Skeletal muscle cell (primary cell): ENCODE measurements around the gene RTP5.
A peak's percentile ranks its signal among the peaks of the same experiment; 100 is the strongest.

ENCODE experiments used
- DNase-seq: peaks from one replicate; pipeline ENCODE4 v3.0.0-alpha.2; 2010; ENCODE audit warnings: low read depth
- H3K4me3 ChIP-seq: 2 replicates; pipeline ENCODE4 v1.5.1; 2011; ENCODE audit warnings: low read depth, mild to moderate bottlenecking, control low read depth, low read length, moderate library complexity

Gene RTP5

DNA sequence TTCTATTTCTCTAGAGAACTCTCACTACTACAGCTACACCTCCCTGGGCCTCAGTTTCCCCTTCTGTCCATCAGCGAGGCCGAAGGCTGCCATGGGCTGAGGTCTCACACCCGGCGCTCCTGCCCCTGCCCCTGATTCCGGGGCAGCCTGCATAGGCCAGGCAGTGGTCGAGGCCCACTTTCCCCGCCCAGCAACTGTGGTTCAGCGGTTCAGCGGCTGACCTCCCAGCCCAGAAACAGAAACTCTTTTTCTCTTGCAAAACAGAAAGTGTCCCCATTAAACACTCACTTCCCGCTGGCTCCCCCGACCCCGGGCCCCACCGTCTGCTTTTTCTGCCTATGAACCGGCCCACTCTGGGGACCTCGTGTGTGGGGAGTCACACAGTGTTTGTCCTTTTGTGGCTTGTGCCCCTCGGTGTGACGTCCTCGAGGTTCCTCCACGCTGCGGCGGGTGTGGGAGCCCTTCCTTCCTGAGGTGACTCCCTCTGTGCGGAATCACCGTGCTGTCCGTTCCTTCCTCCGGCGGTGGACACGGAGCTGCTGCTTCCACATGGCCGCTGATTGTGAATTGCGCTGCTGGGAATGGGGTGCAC lies 26.8 kb upstream of the RTP5 start:
- H3K4me3 ChIP-seq: no peak overlapping the region
- DNase-seq: no peak

DNA sequence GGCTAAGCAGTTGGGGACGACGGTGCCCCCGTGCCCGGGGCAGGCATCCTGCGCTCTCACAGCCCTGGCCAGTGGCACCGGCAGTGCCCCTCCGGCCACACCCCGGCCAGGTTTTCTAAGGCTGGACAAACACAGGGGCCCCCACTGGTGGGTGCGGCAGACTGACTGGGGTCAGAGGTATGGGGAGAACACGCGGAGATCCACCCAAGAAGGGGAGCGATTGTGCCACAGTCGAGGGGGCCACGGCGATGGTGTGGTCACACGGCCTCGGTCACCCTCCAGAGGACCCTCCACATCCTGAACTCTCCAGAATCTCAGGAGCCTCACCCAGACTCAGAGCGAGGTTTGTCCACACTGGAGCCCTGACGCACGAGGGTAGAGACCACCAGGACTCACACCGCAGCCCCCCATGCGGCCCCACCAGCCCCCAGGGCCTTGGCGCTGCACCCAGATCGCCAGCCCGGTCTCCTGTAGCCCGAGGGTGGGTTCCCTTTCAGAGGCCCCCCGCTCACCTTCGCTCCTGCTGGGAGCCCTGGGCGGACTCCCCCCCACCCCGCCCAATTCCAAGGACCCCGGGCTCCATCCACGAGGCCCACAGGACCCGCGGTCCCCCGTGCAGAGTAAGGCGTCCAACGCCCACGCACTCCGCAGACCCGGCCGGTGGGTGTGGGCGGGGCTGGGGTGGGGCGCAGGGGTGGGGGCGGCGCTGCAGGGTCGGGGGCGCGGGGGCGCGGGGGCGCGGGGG lies 26.0 kb upstream of the RTP5 start:
- no peak overlapping the region for H3K4me3 ChIP-seq
- no peak for DNase-seq

DNA sequence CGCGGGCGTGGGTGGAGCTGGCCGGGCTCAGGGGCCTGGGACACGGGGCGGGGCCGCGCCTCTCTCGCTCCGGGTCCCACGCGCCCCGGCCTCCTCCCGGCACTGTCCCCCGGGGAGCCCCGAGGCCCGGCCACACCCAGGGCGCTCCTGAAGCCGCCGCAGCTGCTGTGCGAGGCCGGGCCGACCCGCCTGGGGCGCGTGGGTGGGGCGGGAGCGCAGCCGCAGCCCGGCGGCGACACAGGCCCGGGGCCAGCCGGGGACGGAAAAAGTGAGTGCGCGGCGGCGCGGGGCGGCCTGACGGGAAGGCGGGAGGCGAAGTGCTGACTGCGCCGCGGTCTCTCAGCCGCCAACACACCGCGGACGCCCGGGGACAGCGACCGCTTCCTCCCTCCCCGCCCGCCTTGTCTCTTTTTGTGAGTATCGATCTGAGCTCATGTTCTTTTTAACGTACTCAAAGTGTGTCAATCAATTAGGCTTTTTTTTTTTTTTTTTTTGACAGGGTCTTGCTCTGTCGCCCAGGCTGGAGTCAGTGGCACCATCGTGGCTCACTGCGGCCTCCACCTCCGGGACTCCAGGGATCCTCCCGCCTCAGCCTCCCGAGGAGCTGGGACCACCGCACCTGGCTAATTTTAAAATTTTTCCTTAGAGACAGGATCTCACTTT lies 25.3 kb upstream of the RTP5 start:
- no peak for DNase-seq
- peak overlapping the region; percentile 36 for H3K4me3 ChIP-seq

DNA sequence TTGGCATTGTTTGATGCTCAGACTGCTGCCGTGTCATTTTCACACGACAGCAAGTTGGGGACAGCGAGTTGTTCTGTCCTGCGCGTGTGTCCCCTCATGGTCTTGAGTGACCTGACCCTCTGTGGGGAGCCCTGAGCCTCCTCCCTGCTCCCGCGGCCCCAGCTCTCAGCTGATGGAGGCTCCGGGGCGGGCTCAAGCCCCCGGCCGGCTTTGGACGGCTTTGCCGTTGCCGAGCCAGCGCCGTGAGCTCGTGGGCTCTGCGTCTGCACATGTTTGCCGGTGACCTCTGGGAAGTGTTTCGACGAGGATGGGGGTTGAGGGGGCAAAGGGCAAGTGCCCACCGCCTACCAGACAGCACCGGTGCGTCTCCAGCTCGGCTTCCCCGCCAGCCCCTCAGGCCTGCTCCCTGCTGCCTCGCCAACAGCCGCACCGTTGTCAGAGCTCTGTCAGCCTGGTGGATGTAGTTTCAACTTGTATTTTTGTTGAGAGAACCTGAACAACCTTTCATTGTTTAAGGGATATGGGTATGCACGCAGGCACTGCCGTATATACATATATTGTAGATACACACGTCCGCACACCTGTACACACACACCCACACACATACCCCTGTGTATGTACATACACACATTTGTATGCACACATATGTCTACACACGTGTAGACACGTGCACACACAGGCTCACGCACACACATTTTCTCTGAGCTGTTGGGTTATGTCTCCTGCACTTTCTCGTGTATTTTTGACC lies 24.5 kb upstream of the RTP5 start:
- H3K4me3 ChIP-seq: peak overlapping the region; percentile 36

DNA sequence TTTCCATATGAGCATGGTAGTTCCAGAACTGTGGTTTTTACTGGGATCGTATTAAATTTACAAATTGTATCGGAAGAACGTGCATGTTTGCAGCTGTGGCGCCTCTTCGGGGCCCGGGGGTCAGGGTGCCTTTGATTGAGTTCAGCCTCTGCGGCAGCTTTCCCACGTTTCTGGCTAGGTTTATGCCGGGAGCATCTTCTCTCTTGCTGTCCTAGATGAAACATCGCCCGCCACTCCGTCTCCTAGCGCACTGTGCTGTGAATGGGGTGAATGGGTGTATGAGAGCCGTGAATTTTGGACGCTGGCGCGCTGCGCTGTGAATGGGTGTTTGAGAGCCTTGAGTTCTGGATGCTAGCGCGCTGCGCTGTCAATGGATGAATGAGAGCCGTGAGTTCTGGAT lies 23.1 kb upstream of the RTP5 start:
- no peak for DNase-seq
- no peak overlapping the region for H3K4me3 ChIP-seq

More for the DNA sequence above, 24.5 kb upstream of the RTP5 start:
- DNase-seq: no peak

DNA sequence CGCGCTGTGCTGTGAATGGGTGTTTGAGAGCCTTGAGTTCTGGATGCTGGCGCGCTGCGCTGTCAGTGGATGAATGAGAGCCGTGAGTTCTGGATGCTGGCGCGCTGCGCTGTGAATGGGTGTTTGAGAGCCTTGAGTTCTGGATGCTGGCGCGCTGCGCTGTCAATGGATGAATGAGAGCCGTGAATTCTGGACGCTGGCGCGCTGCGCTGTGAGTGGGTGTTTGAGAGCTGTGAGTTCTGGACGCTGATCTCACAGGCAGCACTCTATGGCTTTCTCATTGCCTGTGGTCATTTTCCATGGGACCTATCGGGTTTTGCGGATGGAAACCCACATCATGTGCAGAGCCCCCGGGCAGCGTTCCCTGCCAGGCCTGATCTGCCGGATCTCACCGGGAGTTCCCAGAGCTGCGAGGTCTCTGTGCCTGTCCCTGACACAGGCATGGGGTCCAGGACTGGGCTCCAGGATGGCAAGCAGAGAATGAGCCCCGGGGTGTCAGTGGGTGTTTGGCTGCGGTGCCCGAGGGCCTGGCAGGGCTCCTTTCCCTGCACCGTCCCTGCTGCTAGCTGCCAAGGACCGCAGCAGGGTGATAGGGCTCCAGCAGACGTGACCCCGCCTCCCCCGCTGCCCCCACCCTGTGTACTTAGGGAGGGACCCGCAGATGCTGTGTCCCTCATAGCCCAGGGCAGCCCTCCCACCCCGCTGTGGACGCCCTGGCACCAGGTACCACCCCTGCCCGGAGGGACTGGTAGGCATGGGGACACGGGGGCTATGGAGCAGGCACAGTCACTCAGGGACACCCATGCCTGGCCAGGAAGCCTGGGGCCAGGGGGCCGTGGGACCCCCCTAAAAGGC lies 20.5 kb upstream of the RTP5 start:
- no peak overlapping the region for H3K4me3 ChIP-seq
- no peak for DNase-seq

DNA sequence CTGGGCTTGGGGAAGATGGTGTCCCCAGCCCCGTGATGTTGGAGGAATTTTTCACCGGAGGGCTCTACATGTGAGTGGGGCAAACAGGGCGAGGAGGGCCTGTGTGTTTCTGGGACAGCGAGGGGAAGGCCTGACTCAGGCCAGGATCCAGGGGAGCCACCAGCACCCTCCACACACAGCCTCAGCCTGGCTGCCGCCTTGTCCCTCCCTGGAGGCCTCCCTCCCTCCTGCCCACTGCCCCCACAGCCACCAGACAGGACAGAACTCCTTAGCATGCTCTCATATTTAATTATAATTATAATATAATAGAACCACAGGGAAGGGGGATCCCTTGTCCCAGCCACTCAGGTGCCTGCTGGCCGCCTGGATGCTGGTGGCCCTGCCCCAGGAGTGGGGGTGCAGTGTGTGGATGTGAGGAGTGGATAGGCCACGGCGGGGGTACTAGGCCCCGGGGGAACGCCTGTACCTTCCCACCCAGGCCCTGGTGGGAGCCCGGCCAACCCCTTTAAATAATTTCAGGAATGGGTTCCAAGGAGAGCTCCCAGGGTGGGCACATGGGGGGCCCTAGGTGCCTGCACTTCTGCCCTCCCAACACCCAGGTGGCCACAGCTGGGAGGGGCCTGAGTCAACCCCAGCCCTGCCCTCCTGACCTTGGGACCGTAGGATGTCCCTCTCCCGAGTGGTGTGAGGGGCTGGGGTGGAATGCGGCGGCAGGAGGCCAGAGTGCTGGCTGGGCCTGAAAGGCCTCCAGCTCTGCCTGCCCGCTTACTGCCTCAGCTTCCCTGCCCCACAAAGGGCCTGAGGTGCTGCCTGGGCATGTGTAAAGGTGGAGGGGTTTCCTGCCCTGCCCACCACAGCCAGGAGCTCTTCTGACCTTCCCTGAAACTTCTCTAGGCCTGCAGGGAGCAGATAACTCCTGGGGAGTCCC lies 19.6 kb upstream of the RTP5 start:
- H3K4me3 ChIP-seq: no peak overlapping the region
- no peak for DNase-seq

DNA sequence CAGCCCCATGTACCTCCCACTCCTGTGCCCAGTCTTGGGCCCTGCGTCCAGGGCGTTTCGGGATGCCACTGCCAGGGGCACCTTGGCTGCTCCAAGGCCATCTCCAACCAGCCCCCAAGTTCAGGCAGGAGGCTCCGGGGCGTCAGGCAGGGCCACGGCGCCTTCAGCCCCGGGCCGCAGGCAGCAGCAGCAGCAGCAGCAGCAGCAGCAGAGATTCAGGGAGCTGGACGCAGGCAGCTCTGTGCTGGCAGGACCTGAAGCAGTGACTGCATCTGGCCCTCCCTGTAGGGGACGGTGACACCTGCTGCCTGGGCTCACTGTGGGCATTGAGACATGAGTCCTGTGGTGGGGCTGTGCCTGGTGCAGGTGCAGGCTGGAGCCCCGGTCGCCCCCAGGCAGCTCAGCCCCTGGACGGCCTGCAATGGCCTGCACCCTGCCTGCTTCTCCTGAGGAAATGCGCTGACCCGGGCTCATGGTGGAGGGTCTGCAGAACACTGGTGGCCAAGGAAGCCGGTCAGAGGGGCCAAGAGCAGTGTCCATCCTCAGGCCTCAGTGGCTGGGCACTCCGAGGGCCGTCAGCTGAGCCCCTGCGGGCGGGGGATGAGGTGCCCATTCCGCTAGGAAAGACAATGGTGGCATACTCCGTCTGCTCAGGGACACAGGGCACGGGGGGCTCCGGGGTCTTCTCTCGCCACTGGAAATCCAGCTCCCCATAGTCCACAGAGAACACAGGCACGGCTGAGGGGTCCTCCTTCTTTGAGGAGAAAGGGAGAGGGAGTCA lies 18.8 kb upstream of the RTP5 start:
- H3K4me3 ChIP-seq: no peak overlapping the region
- no peak for DNase-seq

DNA sequence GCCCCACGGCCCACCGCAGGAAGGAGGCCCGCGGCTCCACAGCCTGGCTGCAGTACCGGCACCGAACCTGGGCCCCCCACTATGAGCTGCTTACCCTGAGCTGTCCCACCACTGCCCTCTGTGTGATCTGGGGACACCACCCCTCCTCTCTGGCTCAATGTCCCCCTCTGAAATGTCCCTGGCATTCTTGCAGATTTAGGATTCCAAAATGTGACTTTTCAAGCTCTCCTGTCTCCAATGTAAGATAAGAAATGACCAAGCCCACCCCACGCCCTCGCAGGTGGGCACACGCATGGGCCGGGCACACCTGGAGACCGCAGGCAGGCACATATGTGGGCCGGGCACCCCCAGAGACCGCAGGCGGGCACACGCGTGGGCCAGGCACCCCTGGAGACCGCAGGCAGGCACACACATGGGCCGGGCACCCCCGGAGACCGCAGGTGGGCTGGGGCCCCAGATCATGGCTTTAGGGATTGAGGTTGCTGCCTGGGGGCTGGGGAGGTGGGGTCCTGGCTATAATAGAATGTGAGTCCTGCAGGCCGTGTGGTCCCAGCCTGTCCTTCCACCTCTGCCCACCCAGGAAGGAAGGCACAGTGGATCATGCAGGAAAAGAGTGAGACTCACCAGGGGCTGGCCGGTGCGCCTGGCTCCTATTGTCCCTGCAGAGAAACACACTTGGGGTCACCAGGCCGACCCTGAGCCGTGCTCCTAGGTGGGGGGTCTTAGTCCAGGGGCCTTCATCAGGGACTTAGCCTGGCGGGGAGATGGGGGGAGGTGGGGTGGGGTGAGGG lies 18.0 kb upstream of the RTP5 start:
- DNase-seq: no peak
- H3K4me3 ChIP-seq: no peak overlapping the region

DNA sequence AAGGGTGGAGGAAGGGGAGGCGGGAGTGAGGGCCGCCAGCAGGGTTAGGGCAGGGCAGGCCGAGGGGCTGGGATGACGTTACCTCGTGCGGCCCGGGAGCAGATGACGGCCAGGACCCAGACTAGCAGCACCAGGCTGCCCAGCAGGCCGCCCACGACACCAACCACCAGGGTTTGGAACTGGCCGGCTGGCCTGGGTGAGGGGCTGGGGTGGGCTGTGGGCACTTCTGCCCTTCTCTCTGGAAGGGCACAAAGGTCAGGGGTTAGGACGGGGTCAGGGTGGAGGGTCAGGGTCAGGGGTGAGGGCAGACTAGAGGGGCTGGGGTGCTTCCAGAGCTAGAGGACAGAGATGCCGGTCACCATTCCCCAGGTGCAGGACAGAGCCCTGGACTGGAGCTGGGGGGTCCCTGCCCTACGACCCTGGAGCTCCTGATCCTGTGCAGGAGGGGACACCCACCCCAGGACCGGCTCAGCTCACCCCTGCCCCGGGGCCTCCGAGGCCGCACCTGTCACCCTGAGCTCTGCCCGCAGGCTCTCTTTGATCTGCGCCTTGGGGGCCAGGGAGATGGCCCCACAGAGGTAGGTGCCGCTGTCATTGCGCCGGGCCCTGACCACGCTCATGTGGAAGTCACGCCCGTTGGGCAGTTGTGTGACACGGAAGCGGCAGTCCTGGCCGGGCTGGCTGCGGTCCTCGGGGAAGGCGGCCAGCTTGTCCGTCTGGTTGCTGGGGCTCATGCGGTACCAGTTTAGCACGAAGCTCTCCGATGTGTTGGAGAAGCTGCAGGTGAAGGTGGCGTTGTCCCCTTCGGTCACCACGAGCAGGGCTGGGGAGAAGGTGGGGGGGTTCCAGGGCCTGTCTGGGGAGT lies 17.2 kb upstream of the RTP5 start:
- H3K4me3 ChIP-seq: no peak overlapping the region
- no peak for DNase-seq

DNA sequence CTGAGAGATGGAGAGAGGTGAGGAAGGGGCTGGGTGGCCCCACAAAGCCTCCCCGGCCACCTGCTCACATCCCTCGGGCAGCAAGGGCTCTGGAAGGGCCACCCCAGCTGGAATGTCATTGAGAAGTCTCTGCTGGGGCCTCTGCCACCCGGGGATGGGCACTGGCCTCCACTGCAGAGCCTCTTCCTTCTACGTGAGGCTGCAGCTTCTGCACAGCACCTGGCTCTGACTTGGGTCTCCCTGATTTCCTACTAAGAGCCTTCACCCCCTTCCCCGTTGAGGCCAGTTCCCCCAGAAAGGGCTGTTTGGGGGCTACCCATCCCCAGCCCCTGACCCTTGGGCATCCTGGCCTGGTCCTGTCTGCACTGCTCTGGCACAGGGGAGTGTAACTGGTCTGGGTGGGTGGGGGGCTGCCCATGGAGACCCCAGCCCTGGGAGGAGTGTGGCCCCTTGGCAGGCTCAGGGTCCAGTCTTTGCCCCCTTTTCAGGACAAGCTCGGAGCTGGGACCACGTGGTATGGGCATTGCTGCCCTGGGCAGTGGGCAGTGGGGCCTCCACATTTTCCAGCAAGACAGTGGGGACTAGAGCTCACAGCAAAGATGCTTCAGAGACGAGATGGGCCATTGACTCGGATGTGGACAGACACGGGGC lies 16.4 kb upstream of the RTP5 start:
- H3K4me3 ChIP-seq: no peak overlapping the region
- DNase-seq: no peak

DNA sequence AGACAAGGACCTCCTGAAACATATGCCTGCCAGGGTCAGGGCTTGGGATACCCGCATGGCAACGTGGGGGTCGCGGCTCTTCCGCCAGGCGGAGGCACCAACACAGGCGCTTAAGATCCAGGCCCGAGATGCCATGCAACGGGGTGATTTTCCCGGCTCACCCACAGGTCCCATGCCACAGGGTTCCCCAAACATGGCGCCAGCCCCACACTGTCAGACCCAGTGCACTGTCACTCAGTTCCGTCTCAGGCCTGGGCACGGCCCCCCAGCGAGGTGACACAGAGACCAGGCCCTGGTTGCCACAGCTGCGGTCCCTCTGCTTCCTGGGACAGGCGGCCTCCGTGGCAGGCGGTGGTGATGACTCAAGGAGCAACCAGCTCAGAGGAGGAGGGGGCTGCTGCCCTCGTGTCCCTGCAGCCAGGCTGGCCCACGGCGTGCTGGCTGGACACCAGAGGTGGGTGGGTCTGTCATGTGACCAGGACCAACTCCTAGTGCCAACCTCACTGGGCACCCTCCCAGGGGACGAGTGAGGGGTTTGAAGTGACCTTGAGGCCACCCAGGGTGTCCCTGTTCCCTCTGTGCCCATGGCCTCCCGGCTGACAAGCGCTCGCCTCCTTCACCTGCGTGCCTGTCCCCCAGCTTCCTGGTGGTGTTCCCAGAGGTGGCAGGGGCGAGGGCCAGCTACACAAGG lies 15.7 kb upstream of the RTP5 start:
- no peak overlapping the region for H3K4me3 ChIP-seq
- DNase-seq: no peak

DNA sequence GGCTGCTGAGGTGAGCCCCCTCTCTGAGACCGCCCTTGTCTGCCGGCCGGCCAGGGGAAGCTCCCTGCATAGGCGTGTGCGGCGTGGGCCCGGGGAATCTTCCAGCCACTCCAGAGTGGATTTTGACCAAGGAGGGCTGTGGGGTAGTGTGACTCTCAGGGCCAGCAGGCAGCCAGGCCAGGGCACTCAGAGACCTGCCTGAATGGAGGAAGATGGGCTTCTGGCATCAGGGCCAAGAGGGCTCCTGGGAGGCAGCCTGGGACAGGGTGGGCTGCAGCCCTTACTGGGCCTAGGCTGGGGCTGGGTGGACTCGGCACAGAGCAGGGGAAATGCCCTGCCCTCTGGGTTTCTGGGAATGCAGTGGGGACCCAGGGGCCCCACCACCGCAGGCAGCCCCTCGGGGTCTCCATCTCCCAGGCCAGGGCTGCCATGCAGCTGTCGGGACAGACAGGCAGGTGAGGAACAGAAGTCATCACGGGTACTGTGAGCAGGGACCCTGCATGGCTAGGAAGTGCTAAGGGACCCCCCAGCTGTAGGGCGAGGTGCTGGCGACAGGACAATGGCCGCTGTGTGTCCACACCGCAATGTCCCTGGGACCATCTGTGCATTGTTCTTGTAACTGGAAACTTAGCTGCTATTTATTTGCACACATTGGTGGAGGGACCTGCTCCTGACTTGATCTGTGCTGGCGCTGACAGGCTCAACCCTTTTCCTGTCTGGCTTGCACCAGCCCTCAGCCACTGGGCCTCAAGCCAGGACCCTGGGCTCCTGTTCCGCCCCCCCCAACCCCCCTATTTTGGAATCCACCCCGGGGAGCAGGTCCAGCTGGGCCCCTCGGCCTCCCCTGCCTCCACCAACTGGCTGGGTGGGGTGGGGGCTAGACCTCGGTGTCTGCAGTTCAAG lies 14.9 kb upstream of the RTP5 start:
- no peak overlapping the region for H3K4me3 ChIP-seq
- no peak for DNase-seq

DNA sequence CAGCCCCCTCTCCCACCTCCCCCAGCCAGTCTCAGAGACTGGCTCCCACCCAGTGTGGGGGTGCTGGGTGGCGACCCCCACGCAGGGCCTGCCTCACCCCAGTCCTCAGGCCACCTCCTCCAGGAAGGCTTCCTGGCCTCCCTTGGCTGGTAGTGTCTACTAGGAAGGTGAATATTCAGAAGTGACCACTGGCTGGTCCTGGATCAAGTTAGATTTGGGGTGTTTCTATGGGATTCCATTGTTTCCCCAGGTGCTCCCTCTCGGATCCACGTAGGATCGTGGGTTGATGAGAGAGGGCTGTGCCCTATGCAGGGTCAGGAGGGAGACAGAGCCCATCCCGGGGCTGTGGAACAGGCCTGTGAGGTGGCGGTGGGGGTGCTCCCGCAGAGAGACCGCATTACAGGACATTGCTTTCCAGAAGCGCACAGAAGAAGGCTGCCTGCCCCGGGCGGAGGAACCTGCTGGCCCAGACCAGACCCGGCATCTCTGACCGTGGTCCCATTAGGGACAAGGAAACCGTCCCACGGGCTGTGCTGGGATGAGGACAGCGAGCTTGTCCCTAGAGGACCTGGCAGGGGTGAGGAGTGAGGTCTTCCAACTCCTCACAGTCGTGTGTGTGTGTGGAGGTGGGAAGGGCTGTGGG lies 14.2 kb upstream of the RTP5 start:
- DNase-seq: no peak
- H3K4me3 ChIP-seq: no peak overlapping the region
